ENCODE data around the gene ATXN2.
"Not testable (repeated sequence)": the region's sequence is repeated elsewhere in the genome, so short reads cannot be mapped to it uniquely, and the experiment has no call there.

ATXN2 gene

DNA sequence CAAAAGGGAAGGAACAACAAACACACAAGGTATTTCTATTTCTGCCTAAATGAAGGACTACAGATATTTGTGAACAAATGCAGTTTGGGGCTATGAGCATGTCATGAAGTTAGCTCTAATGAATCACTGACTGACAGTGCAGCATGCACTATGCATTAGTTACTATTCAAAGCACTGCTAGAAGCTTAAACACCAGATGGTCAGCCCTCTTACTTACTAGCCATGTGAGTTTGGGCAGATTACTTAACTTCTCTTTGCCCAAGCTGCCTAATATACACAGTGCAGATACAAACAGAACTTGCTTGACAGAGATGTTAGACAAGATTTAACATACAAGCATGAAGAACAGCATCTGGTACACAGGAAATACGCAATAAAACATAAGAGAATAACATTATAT lies 96.0 kb downstream of the ATXN2 start:
- DNase-seq, result no peak

- no peak for DNase-seq
Observed at GRCh38 chr12:111494676-111495075, 104.4 kb downstream of the ATXN2 start.

DNA sequence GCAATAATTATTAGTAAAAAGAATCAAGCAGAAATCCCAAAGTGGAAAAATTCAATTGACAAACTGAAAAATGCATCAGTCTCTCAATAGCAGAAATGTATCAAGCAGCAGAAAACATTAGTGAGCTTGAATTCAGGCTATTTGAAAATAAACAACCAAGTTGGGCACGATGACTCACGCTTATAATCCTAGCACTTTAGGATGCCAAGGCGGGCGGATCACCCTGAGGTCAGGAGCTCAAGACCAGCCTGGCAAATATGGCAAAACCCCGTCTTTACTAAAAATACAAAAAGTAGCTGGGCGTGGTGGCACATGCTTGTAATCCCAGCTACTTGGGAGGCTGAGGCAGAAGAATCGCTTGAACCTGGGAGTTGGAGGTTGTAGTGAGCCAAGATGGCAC lies 106.1 kb downstream of the ATXN2 start:
- not testable (repeated sequence) for DNase-seq

- no peak for DNase-seq
Observed at GRCh38 chr12:111488798-111489197, 110.3 kb downstream of the ATXN2 start.

DNA sequence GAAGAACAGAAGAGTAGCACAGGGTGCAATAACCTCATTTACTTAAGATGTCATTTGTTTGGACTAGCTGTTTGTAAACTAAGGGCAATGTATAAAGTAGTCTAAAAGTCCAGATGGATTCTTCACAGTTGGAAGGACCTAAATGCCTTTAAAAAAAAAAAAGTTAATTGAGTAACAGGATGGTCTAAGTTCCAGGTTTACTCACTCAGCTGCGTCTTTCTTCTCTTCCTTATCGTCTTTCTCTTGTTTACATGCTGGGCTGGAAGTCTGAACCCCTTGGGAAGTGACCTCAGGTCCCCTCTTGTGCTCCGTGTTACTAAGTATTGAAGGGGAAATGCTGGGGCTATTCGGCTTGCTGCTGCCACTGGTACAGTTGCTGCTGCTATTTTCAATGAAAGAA lies 110.8 kb downstream of the ATXN2 start:
- DNase-seq, result no peak

DNA sequence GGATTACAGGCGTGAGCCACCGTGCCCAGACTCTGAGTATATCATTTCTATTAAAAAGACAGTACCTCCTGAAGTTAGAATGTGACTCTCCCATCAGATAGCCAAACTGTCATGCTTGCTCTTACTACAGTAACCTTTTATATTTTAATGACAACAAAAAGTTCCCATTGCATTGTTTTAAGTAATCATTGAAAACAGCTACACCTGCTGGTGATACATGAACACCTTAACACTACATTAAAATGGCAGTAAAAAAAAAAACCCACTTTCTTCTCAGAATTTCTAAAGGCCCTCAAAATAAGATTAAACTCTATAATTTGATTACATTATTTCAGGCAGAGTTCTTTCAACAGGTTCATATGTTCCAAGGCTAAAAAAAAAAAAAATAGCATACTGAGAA lies 116.7 kb downstream of the ATXN2 start:
- no peak for DNase-seq

- DNase-seq, result no peak
Observed at GRCh38 chr12:111471236-111471635, 127.9 kb downstream of the ATXN2 start.

GRCh38 chr12:111469401-111469800 lies 129.7 kb downstream of the ATXN2 start:
- no peak for DNase-seq

- no peak for DNase-seq
Observed at GRCh38 chr12:111467857-111468241, 131.3 kb downstream of the ATXN2 start.

- no peak for DNase-seq
Observed at GRCh38 chr12:111467092-111467856, 131.8 kb downstream of the ATXN2 start.

GRCh38 chr12:111462210-111462769 lies 136.8 kb downstream of the ATXN2 start:
- no peak for DNase-seq

- DNase-seq, result not testable (repeated sequence)
Observed at GRCh38 chr12:111460111-111460510, 139.0 kb downstream of the ATXN2 start.

- DNase-seq, result no peak
Observed at GRCh38 chr12:111458546-111459172, 140.5 kb downstream of the ATXN2 start.

- DNase-seq, result no peak
Observed at GRCh38 chr12:111457577-111457976, 141.5 kb downstream of the ATXN2 start.

DNA sequence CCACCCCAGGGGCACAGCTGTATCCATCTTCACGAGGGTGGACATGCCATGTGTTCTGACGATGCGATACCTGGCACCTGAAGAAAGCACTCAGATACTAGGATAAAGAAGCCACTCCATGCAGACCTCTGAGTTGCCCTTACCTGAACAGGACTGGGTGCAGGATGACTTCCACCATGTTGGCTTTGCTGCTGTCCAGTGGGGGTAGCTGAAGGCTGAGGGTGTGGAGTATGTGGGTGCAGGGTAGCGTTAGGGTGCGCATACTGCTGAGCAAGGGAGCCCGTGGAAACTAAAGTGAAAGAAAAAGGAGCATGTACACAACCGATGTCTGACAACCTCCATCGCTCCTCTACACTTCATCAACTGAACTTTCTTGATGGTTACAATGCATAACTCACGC lies 142.0 kb downstream of the ATXN2 start:
- DNase-seq, result no peak

GRCh38 chr12:111455448-111456320 lies 143.4 kb downstream of the ATXN2 start:
- DNase-seq, result no peak

GRCh38 chr12:111454716-111455447 lies 144.2 kb downstream of the ATXN2 start:
- no peak for DNase-seq

- DNase-seq, result no peak
Observed at GRCh38 chr12:111454311-111454710, 144.8 kb downstream of the ATXN2 start.

DNA sequence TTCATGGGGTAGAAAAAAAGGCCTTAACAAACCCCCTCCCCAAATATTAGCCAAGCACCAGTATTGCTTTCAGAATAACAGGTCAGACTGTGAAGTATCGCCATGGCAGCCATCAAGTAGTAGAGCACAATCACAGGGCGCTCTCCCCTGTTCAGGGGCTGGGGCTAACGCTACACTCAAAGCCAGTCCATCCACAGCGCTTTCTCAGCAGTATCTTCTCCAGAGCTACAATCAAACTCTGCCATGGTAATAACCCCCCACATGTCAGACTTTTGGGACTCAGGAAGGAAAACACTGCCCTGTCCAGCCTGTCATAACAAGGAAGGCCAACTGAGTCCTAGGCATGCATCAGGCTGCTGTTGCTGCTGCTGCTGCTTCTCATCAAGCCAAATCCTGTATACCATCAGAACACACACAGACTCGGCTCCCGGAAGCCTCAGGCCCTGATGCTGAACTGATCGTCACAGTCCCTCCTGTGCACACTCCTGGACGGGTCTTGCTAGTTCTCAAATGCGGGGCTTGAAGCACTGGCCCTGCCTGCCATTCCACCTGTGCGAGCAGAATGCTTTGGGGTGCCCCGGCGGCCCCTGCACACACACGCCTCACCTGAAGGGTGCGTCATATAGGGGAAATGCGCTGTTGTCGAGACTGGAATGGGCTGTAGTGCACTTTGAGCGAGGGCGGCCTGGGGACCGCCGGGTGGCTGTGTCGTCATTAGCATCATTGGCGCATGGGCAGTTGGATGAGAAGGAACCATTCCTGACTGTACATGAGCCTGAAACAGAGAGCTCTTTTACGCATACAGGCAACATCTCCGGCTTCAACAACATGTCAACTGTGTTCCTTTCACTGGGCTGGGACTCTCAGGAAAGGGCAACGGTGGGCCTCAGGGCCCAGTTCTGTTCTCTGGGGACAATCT lies 145.8 kb downstream of the ATXN2 start:
- DNase-seq, result no peak

- peak in 1 of 2 donors; percentile 38 for DNase-seq
Observed at GRCh38 chr12:111451649-111452129, 147.4 kb downstream of the ATXN2 start.

- DNase-seq, result no peak
Observed at GRCh38 chr12:111451232-111451631, 147.9 kb downstream of the ATXN2 start.

Measured in activated CD4-positive, alpha-beta T cell treated with anti-CD3 and anti-CD28 coated beads for 4 hours (primary cell).